Activated CD4-positive, CD25-positive, alpha-beta regulatory T cell (primary cell): Measurements from ENCODE around the gene ZNF300.
A peak's percentile ranks its signal among the peaks of the same experiment; 100 is the strongest.
"Not testable (repeated sequence)": the region's sequence is repeated elsewhere in the genome, so short reads cannot be mapped to it uniquely, and the experiment has no call there.

Experiments
- DNase-seq, 4 experiments: peaks; one replicate each; lab custom pipeline; 2025; lab: John Stamatoyannopoulos, UW

ZNF300 gene

GRCh38 chr5:150904479-150905311 is at the start of gene ZNF300:
Gene ZNF300, minus strand, starts transcription at chr5:150904980. Its CDS starts 1,825 bp downstream, at chr5:150903155.
- DNase-seq = no peak

DNA sequence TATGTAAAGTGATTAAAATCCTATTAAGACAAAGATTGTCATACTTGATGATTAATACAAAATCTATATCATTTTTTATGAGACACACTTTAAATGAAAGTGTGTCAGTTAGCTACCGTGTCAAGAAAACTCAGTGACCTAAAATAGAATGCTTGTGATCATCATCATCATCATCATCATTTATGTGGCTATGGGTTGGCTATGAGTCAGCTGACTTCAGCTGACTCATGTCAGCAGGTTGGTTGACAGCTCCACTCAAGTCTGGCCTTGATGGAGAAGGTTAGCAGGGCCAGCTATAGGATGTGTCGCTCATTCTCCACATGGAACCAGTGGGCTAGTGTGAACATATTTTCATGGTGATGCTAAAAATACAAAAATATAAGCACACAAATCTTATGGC is 43.8 kb upstream of the ZNF300 start:
- no peak for DNase-seq

GRCh38 chr5:150946351-150946905 is 41.6 kb upstream of the ZNF300 start:
- DNase-seq = no peak

DNA sequence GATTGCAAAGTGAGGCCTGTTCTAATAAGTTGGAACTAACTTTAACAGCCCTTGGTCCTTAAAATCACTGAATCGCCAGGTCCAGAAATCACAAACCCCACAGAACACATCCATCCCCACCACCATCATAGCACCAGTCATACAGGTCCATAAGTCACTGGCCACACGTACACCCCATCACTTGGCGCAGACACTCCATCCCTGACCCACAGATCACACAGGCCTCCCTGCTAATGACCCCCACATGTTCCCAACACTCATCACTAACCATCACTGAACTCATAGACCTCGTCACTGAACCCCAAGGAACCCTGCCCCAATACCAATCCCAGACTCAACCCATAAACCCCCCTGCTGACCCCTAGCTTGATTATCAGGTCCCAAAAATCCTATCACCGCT is 41.2 kb upstream of the ZNF300 start:
- no peak for DNase-seq

GRCh38 chr5:150945486-150945885 is 40.7 kb upstream of the ZNF300 start:
- DNase-seq = no peak

- no peak for DNase-seq
Measured at GRCh38 chr5:150931368-150931965, 26.7 kb upstream of the ZNF300 start.

DNA sequence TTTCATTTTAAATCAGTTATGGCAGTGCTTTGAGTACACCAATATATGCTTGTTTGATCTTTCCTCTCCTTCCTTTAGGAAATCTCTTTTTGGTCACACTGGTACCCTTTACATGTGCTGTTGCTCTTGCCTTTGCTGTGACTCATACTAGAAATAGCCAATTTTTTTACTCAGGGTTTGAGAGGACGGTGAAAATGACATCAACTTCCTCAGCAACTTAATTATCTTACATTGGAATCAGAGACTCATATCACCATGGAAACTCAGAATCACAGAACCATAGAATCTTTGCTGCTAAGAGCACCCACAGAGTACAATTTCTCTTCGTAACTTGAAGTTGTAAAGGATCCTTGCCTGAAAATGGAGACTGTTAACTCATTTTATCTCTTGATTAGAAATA is 13.8 kb upstream of the ZNF300 start:
- no peak for DNase-seq

- DNase-seq = no peak
Measured at GRCh38 chr5:150912312-150912814, 7.6 kb upstream of the ZNF300 start.

DNA sequence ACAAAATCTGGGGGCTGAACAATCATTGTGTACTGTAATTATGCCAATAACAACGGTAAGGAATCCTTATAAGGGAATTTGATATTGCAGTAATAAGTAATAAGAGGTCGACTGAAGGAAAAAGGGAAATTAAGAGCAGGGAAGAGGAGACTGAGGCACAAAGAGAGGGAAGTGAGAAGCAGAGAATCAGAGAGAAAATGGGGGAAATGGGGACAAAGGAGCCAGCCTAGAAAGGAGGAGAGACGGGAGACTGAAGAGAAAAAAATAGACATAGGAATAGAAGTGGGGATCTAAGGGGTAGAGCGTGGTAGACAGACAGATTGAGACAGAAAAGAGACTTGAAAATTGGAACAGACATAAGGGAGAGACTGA is 518 bp upstream of the ZNF300 start:
- DNase-seq = no peak

GRCh38 chr5:150901446-150901845 is 3.3 kb downstream of the ZNF300 start:
- no peak for DNase-seq

DNA sequence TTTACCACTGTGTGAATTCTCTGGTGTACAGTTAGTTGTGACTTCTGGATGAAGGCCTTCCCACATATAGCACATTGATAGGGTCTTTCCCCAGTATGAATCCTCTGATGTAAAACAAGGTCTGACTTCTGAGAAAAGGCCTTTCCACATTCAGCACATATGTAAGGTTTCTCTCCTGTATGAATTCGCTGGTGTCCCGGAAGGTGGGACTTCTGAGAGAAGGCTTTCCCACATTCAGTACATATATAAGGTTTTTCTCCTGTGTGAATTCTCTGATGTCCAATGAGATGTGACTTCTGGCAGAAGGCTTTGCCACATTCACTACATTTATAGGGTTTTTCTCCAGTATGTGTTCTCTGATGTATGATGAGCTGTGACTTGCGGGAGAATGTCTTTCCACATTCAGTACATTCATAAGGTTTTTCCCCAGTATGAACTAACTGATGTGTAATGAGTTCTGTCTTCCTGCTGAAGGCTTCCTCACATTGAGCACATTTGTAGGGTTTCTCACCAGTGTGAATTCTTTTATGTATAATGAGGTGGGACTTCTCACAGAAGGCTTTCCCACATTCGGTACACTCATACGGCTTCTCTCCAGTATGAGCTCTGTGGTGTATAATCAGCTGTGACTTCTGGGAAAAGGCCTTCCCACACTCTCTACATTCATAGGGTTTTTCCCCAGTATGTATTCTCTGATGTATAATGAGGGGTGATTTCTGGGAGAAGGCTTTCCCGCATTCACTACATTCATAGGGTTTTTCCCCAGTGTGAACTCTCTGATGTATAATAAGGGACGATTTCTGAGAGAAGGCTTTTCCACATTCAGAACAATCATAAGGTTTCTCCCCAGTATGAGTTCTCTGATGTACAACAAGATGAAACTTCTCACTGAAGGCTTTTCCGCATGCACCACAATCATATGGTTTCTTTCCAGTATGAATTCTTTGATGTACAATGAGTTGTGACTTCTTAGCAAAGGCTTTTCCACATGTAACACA is 9.1 kb downstream of the ZNF300 start:
- no peak for DNase-seq

DNA sequence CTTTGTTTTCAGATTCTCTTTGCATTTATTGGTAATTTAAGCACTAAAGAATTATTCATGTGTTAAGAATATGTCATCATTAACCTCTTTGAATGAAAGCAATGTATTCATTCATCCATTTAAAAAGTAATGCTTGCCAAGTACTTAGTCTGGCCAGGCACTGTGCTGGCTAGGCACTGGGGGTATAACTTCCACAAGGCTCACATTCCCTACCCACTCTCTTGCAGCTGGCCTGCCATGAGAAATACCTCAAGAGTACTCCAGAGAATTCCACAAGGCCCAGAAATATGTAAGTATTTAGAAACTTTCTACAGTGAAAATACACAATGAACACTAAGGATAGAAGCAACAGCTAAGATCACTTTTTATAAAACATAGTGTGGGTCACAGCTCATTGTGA is 25.4 kb downstream of the ZNF300 start:
- no peak for DNase-seq

DNA sequence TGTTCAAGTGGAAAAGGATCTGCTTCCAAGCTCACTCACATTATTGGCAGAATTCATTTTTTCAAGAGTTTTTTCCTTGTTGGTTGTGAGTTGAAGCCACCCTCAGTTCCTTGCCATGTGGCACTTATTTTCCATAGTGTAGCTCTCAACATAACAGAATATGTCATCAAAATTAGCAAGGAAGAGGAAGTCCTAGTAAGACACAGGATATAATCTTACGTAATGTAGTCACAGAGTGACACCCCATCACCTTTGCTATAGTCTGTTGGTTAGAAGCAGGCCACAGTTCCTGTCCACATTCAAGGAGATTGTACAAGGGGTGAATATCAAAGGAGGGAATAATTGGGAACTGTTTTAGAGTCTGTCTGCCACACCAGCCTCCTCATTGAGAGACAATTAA is 42.7 kb downstream of the ZNF300 start:
- no peak for DNase-seq

DNA sequence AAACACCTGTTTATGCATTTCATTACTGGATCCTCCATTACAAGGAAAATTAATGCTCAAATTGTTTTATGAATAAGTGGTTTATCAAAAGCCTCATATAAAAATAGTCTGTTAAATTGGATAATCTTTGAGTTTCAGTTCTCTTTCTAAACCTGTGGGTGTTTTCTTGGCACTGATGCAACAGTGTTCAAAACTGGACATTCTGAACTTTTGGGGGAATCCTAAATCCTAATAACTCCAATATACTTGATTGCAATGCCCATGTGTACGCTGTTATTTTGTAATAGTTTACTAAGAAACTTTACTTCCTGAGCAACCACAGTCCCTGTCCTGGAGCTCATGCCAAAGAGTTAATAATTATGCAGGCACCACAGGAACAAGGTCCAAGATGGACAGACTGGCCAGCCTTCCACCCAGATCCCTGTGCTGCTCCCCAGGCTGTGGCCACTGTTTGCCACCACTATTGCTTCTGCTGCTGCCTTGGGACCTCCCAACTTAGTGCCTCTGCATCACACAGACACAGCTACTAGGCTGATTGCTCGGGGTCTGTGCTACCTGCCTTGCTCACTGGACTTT is 44.4 kb downstream of the ZNF300 start:
- no peak for DNase-seq

DNA sequence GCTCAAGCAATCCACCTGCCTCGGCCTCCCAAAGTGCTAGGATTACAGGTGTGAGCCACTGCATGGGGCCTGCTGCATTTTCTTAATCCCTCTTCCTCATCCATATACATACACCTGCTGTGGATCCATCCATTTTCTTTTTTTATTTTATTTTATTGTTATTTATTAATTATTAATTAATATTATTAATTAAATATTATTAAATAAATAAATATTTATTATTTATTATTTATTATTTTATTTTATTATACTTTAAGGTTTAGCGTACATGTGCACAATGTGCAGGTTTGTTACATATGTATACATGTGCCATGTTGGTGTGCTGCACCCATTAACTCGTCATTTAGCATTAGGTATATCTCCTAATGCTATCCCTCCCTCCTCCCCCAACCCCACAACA is 48.1 kb downstream of the ZNF300 start:
- DNase-seq = not testable (repeated sequence)

DNA sequence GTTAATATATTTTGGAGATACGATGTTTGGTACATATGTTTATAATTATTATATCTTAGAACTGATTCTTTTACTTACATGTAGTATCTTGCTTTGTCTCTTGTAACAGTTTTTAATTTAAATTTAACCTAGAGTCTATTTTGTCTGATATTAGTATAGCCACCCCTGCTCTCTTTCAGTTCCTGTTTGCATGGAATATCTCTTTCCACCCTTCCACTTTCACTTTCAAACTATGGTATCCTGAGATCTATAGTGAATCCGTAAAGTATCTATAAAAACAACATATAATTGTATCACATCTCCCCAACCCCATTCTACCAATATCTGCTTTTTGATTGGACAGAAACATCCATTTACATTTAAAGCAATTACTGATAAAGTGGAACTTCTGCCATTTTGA is 51.2 kb downstream of the ZNF300 start:
- DNase-seq = no peak

DNA sequence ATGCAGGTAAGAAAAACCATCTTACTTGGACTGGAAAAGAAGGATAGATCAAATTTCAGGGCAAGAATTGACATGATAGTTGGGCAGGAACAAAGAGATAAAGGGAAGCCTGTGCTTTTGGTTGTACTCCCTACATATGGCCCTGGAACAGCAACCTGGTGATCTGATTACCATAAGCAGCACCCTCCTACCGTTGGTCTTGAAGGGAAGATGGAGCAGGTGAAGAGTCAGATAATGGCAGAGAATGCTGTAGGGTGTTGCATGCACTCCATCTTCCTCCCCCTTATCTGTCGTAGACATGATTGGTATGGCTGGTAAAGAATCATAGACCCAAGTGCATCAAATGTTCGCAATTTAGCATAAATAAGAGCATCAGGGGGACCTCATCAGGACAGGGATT is 53.7 kb downstream of the ZNF300 start:
- DNase-seq = no peak

DNA sequence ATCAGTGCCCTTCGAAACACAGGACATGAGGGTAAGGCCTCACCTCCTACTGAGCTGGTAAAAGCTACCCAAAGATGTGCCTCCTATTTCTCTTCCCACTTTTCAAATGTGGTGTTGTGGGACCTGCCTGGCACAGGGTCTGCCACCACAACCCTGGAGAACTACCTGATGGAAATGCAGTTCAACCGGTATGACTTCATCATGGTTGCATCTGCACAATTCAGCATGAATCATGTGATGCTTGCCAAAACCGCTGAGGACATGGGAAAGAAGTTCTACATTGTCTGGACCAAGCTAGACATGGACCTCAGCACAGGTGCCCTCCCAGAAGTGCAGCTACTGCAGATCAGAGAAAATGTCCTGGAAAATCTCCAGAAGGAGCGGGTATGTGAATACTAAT is 56.5 kb downstream of the ZNF300 start:
- DNase-seq = no peak

DNA sequence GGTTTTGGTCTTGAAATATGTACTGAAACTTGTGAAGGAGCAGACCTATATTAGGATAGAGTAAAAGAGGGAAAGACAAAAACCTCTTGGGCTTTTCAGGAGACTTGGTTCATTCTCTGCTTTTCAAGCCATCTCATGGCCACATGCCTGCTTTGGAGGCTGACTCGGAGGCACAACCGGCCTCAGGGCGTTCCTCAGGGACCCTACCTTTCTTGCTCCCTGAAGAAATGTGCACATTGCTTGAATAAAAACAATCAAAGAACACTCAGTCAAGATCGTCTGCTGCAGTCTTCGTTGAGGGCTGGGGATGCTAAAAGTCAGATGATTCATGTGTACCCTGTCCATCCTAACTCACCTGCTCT is 57.5 kb downstream of the ZNF300 start:
- DNase-seq = no peak

- peak in 2 of 4 experiments; percentile 7 to 9 for DNase-seq
Measured at GRCh38 chr5:150846654-150847333, 58.0 kb downstream of the ZNF300 start.

DNA sequence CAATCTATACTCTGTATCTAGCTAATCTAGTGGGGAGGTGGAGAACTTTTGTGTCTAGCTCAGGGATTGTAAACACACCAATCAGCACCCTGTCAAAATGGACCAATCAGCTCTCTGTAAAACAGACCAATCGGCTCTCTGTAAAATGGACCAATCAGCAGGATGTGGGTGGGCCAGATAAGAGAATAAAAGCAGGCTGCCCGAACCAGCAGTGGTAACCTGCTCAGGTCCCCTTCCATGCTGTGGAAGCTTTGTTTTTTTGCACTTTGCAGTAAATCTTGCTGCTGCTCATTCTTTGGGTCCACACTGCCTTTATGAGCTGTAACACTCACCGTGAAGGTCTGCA is 58.5 kb downstream of the ZNF300 start, which contains the start of gene IRGM:
TSS of gene IRGM (plus strand) at position 214 of the 346 bp plus-strand sequence. CDS start 1,603 bp downstream, outside the sequence.
- DNase-seq = not testable (repeated sequence)
